Right atrium auricular region (tissue), 2 donors: ENCODE results near the gene STOML3. TPM values are rescaled to one million over a fixed set of nuclear protein-coding genes. Genes with fewer than 3 reads are reported as not detected.

Experiments used
- DNase-seq: peaks from one replicate; pipeline ENCODE4 v3.0.0-alpha.2; 2019; ENCODE audit warnings: low spot score
- H3K27ac ChIP-seq, 2 donors: fragments of 200-600 bp; sonication (generic); 1 replicate in 1 of 2; 2 replicates in 1 of 2; pipeline ENCODE4 v1.5.1; 2016 to 2019
- H3K27me3 ChIP-seq, 2 donors: fragments of 200-600 bp; sonication (generic); one replicate each; pipeline versions ENCODE4 v1.5.1 to v1.6.0; 2017 to 2019
- H3K36me3 ChIP-seq: fragments of 200-600 bp; sonication (generic); one replicate; pipeline ENCODE4 v1.5.1; 2016
- H3K4me1 ChIP-seq, 2 donors: fragments of 200-600 bp; sonication (generic); one replicate each; pipeline versions ENCODE4 v1.5.1 to v1.6.0; 2017 to 2019
- H3K4me3 ChIP-seq, 2 donors: fragments of 200-600 bp; sonication (generic); 1 replicate in 1 of 2; 2 replicates in 1 of 2; pipeline ENCODE4 v1.5.1; 2017 to 2019; ENCODE audit warnings: mild to moderate bottlenecking in 1 of 2, moderate library complexity in 1 of 2
- H3K9me3 ChIP-seq, 2 donors: fragments of 200-600 bp; sonication (generic); one replicate each; pipeline ENCODE4 v1.5.1; 2019
- total RNA-seq, 2 donors: library from RNA; depleted of rRNA; stranded (reverse); fragments of >200 nt; gene quantifications; one replicate each; pipeline ENCODE4 v1.1.0, GENCODE V29; 2016
- TF ChIP-seq, protein P1 (sequence below), 2 donors: fragments of 200-600 bp; sonication (generic); IDR thresholded peaks; one replicate each; pipeline ENCODE4 v1.5.1; 2019; ENCODE audit warnings: antibody characterized with exemption in 2 of 2

The STOML3 gene
- total RNA-seq, 2 donors from 2014 or later: not detected

DNA sequence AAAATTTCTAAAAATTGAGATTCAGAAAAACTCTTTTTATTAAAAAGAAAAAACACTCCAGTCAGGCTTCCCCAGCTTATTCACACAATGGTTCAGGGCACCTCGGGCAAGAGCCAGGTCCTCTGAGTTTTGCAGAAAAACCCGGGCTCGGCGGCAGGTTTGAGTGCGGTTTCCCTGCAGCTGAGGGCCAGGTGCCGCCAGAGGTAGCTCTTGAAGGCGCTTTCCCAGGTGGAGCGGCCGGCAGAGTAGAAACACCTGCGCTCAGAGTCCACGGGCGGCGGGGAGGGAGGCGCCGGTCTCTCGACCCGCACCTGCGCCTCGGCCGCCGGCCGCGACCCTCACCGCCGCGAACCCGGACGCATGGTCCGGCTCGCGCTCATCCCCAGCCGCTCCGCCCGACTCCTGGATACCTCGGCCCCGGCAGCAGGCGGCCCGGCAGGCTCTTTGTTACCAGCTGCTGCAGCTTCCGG lies 46.8 kb upstream of the STOML3 start:
- H3K9me3 ChIP-seq: no peaks in the 10 kb centered on the region
- H3K4me1 ChIP-seq: peaks cover 0 to 40% of the 10 kb centered on the region in 2 donors
- no peak for DNase-seq
- H3K36me3 ChIP-seq: no peaks in the 10 kb centered on the region
- peak overlapping the region; percentile 91 to 94 for H3K4me3 ChIP-seq
- H3K27me3 ChIP-seq: no peaks in the 10 kb centered on the region
- TF ChIP-seq, protein P1, sequence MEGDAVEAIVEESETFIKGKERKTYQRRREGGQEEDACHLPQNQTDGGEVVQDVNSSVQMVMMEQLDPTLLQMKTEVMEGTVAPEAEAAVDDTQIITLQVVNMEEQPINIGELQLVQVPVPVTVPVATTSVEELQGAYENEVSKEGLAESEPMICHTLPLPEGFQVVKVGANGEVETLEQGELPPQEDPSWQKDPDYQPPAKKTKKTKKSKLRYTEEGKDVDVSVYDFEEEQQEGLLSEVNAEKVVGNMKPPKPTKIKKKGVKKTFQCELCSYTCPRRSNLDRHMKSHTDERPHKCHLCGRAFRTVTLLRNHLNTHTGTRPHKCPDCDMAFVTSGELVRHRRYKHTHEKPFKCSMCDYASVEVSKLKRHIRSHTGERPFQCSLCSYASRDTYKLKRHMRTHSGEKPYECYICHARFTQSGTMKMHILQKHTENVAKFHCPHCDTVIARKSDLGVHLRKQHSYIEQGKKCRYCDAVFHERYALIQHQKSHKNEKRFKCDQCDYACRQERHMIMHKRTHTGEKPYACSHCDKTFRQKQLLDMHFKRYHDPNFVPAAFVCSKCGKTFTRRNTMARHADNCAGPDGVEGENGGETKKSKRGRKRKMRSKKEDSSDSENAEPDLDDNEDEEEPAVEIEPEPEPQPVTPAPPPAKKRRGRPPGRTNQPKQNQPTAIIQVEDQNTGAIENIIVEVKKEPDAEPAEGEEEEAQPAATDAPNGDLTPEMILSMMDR (IDR thresholded peaks at IDR 0.05): no peak
- peak overlapping the region; percentile 76 to 86 for H3K27ac ChIP-seq

DNA sequence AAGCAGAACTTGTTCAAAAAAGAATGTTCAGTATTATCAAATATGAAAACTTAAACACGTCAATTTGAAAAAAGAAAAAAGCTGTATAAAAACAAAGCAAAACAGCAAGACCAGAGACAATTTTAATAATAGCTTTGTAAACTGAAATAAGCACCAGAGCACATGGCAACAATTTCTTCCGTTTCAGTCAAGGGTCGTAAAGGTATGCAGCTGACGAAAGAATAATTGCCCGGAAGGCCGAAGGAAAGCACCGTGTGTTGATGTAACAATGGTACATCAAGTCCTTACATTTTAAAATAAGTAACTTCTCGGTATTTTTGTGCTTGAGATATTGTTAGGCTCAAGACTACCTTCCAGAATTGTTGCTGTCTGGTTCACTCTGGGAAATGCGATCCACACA lies 45.6 kb upstream of the STOML3 start:
- peak overlapping the region; percentile 91 to 94 for H3K4me3 ChIP-seq
- TF ChIP-seq, protein P1 (IDR thresholded peaks at IDR 0.05): no peak
- no peaks in the 10 kb centered on the region for H3K9me3 ChIP-seq
- H3K27ac ChIP-seq: no peak overlapping the region
- H3K27me3 ChIP-seq: no peaks in the 10 kb centered on the region
- peaks cover 0 to 40% of the 10 kb centered on the region in 2 donors for H3K4me1 ChIP-seq
- DNase-seq: no peak
- H3K36me3 ChIP-seq: no peaks in the 10 kb centered on the region

DNA sequence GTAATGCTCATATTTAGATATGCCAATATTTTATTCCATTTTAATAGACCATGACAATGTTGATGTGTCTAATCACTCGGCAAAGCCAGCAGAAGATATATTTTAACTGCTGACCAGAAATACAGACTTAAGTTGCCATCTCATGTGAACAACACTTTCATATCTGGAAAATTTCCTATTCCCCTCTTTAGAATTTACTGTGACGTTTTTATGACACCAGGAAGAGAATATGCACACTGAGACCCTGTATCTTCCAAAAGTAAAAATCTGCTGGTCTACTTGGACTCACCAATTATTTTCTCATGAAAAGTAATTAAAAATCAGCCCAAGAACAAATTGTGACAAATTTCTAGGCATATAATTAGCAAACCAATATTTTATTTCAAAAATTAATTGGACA lies 45.2 kb upstream of the STOML3 start:
- Histone ChIP-seq H3K27ac (no peak overlapping the region), H3K4me1 (peaks cover 0 to 40% of the 10 kb centered on the region in 2 donors), H3K36me3 (no peaks in the 10 kb centered on the region), H3K9me3 (no peaks in the 10 kb centered on the region), H3K27me3 (no peaks in the 10 kb centered on the region), H3K4me3 (peak overlapping the region; percentile 91 to 94)
- DNase-seq: no peak
- TF ChIP-seq, protein P1 (IDR thresholded peaks at IDR 0.05): no peak

DNA sequence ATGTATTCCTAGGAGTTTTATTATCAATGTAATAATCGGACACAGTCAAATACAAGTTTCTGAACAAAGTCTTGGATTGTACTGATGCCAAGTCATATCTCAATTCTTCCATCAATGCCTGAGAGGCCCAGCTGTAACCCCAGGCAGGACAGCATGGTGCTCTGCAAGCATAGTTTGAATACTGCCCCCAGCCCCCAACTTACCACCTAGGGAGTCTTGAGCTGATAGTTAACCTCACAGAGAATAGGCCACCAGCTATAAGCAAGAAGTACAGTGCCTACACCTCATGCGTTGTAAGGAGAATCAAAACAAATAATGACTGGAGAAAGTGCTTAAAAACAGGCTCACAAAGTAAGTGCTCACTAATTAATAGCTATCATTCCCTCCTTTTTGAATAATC lies 44.6 kb upstream of the STOML3 start:
- Histone ChIP-seq H3K9me3 (no peaks in the 10 kb centered on the region), H3K4me1 (peaks cover 0 to 40% of the 10 kb centered on the region in 2 donors), H3K36me3 (no peaks in the 10 kb centered on the region), H3K27me3 (no peaks in the 10 kb centered on the region), H3K27ac (no peak overlapping the region), H3K4me3 (no peak overlapping the region)
- TF ChIP-seq, protein P1 (IDR thresholded peaks at IDR 0.05): no peak
- no peak for DNase-seq

DNA sequence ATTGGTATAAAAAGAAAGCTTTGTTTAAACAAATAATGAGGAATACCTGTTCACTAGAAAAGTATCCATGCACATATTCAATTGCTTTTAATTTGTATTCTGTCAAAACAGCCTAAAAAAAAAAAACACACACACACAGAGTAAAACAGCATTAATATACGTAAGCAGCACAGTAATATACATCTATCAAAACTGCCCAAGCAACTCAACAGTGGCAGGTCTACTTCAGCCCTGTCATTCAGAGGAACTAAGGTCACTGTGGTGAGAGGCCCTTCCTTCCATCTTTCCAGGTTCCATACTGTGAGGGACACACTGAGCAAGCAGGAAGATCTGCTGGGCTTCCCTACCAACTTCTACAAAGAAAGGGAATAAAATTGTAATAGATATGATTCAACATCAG lies 43.5 kb upstream of the STOML3 start:
- Histone ChIP-seq H3K27ac (no peak overlapping the region), H3K36me3 (no peaks in the 10 kb centered on the region), H3K27me3 (no peaks in the 10 kb centered on the region), H3K4me1 (peaks cover 0 to 33% of the 10 kb centered on the region in 2 donors), H3K9me3 (no peaks in the 10 kb centered on the region), H3K4me3 (no peak overlapping the region)
- DNase-seq: no peak
- TF ChIP-seq, protein P1 (IDR thresholded peaks at IDR 0.05): no peak

DNA sequence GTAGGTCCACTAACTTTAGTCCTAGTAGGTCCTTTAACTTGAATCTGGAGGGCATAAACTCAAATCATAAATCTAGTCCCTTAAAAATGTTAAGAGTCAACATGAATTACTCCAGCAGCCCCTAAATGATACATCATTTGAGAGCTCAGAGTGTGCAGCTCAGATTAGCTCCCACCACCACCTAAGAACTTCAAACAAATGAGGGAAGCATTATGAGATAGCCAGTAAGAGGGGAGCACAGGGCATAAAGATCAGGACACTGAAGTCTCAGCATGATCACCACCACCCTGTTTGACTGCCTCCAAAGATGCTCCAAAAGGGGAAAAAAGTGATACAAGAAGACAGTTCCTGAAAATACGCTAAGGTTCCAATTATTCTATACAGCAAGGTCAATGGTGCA lies 41.5 kb upstream of the STOML3 start:
- Histone ChIP-seq H3K4me1 (peaks cover 0 to 28% of the 10 kb centered on the region in 2 donors), H3K27ac (no peak overlapping the region), H3K27me3 (no peaks in the 10 kb centered on the region), H3K9me3 (no peaks in the 10 kb centered on the region), H3K36me3 (peaks cover 16% of the 10 kb centered on the region), H3K4me3 (no peak overlapping the region)
- no peak for DNase-seq
- TF ChIP-seq, protein P1 (IDR thresholded peaks at IDR 0.05): no peak
